ENCODE measurements around the gene RASSF4.

Gene RASSF4

GRCh38 chr10:44965651-44966097, 6.1 kb downstream of the RASSF4 start:
- Histone ChIP-seq H3K4me1 (ENCODE audit: control insufficient read depth, insufficient read depth, low read depth, low read length) (peaks cover 52% of the 10 kb centered on the region), H2BK5ac (ENCODE audit: low read depth, low read length, poor library complexity, severe bottlenecking) (no peak overlapping the region), H2BK120ac (ENCODE audit: low read depth, low read length) (peak overlapping the region; percentile 90), H2AK5ac (ENCODE audit: low read length, severe bottlenecking) (peak overlapping the region; percentile 96), H4K8ac (ENCODE audit: low read length) (peak overlapping the region; percentile 89), H4K91ac (ENCODE audit: low read length) (peak overlapping the region; percentile 92), H2BK15ac (ENCODE audit: low read depth, poor library complexity, severe bottlenecking) (peak overlapping the region; percentile 26), H3K9ac (ENCODE audit: low read length) (no peak overlapping the region), H2AFZ (ENCODE audit: low read depth, low read length) (no peak overlapping the region), H2BK12ac (ENCODE audit: low read length in 2 of 2) (peak overlapping the region; percentile 91 to 92), H3K4ac (ENCODE audit: low read depth in 1 of 2, low read length in 2 of 2) (peak overlapping the region; percentile 12 to 92), H3K79me1 (replicated peaks; ENCODE audit: low read length, poor library complexity, severe bottlenecking) (peaks cover 29% of the 10 kb centered on the region), H3K14ac (ENCODE audit: low read length in 2 of 2) (peak overlapping the region in 1 of 2 experiments; percentile 73), H3K4me3 (ENCODE audit: insufficient read depth in 1 of 2, low read depth in 1 of 2, low read length in 2 of 2) (no peak overlapping the region), H3K36me3 (ENCODE audit: control insufficient read depth in 1 of 2, insufficient read depth in 2 of 2, low read depth in 1 of 2, low read length in 2 of 2) (peaks cover 9 to 13% of the 10 kb centered on the region in 2 experiments), H3K9me3 (ENCODE audit: control insufficient read depth, low read length) (no peaks in the 10 kb centered on the region), H3K18ac (ENCODE audit: low read depth in 1 of 2, low read length in 2 of 2) (peak overlapping the region; percentile 69 to 88), H3K27ac (ENCODE audit: low read length, poor library complexity, severe bottlenecking) (no peak overlapping the region), H3K23ac (ENCODE audit: low read length in 2 of 2) (no peak overlapping the region), H3K4me2 (ENCODE audit: low read length, poor library complexity, severe bottlenecking) (no peak overlapping the region), H3K27me3 (ENCODE audit: control insufficient read depth in 1 of 2, insufficient read depth in 1 of 2, low read length in 2 of 2) (no peaks in the 10 kb centered on the region)
- no peak for DNase-seq
- 75% methylated on average over 6 of the region's 6 CpGs for WGBS

- Histone ChIP-seq H3K27me3 (ENCODE audit: control insufficient read depth in 1 of 2, insufficient read depth in 1 of 2, low read length in 2 of 2) (no peaks in the 10 kb centered on the region), H3K27ac (ENCODE audit: low read length, poor library complexity, severe bottlenecking) (peak overlapping the region; percentile 55), H3K4me2 (ENCODE audit: low read length, poor library complexity, severe bottlenecking) (no peak overlapping the region), H2BK120ac (ENCODE audit: low read depth, low read length) (no peak overlapping the region), H2AFZ (ENCODE audit: low read depth, low read length) (no peak overlapping the region), H4K8ac (ENCODE audit: low read length) (peak overlapping the region; percentile 47), H3K4me3 (ENCODE audit: insufficient read depth in 1 of 2, low read depth in 1 of 2, low read length in 2 of 2) (no peak overlapping the region), H3K9ac (ENCODE audit: low read length) (no peak overlapping the region), H2BK5ac (ENCODE audit: low read depth, low read length, poor library complexity, severe bottlenecking) (no peak overlapping the region), H2BK15ac (ENCODE audit: low read depth, poor library complexity, severe bottlenecking) (no peak overlapping the region), H3K14ac (ENCODE audit: low read length in 2 of 2) (no peak overlapping the region), H2AK5ac (ENCODE audit: low read length, severe bottlenecking) (peak overlapping the region; percentile 96), H4K91ac (ENCODE audit: low read length) (peak overlapping the region; percentile 37), H3K36me3 (ENCODE audit: control insufficient read depth in 1 of 2, insufficient read depth in 2 of 2, low read depth in 1 of 2, low read length in 2 of 2) (peaks cover 15 to 19% of the 10 kb centered on the region in 2 experiments), H3K23ac (ENCODE audit: low read length in 2 of 2) (no peak overlapping the region), H2BK12ac (ENCODE audit: low read length in 2 of 2) (peak overlapping the region in 1 of 2 experiments; percentile 69), H3K79me1 (replicated peaks; ENCODE audit: low read length, poor library complexity, severe bottlenecking) (peaks cover 28% of the 10 kb centered on the region), H3K4me1 (ENCODE audit: control insufficient read depth, insufficient read depth, low read depth, low read length) (peaks cover 49% of the 10 kb centered on the region), H3K4ac (ENCODE audit: low read depth in 1 of 2, low read length in 2 of 2) (peak overlapping the region in 1 of 2 experiments; percentile 33), H3K9me3 (ENCODE audit: control insufficient read depth, low read length) (no peaks in the 10 kb centered on the region), H3K18ac (ENCODE audit: low read depth in 1 of 2, low read length in 2 of 2) (peak overlapping the region; percentile 58 to 64)
- WGBS = 25% methylated on average over 8 of the region's 8 CpGs
- peak; percentile 86 for DNase-seq
Observed at GRCh38 chr10:44966129-44966815, 6.7 kb downstream of the RASSF4 start.

GRCh38 chr10:44966816-44967509, 7.4 kb downstream of the RASSF4 start:
- no peaks in the 10 kb centered on the region for H3K27me3 ChIP-seq (ENCODE audit: control insufficient read depth in 1 of 2, insufficient read depth in 1 of 2, low read length in 2 of 2)
- peak overlapping the region in 1 of 2 experiments; percentile 4 for H3K14ac ChIP-seq (ENCODE audit: low read length in 2 of 2)
- H2AFZ ChIP-seq (ENCODE audit: low read depth, low read length) = no peak overlapping the region
- H3K4ac ChIP-seq (ENCODE audit: low read depth in 1 of 2, low read length in 2 of 2) = peak overlapping the region; percentile 33 to 55
- DNase-seq = peak; percentile 39
- peak overlapping the region; percentile 63 for H2AK5ac ChIP-seq (ENCODE audit: low read length, severe bottlenecking)
- peak overlapping the region; percentile 48 for H4K91ac ChIP-seq (ENCODE audit: low read length)
- H3K23ac ChIP-seq (ENCODE audit: low read length in 2 of 2) = peak overlapping the region in 1 of 2 experiments; percentile 3
- peak overlapping the region; percentile 67 to 80 for H3K18ac ChIP-seq (ENCODE audit: low read depth in 1 of 2, low read length in 2 of 2)
- WGBS = 88% methylated on average over 8 of the region's 8 CpGs
- peak overlapping the region; percentile 26 for H2BK15ac ChIP-seq (ENCODE audit: low read depth, poor library complexity, severe bottlenecking)
- no peaks in the 10 kb centered on the region for H3K9me3 ChIP-seq (ENCODE audit: control insufficient read depth, low read length)
- no peak overlapping the region for H3K4me3 ChIP-seq (ENCODE audit: insufficient read depth in 1 of 2, low read depth in 1 of 2, low read length in 2 of 2)
- peaks cover 46% of the 10 kb centered on the region for H3K4me1 ChIP-seq (ENCODE audit: control insufficient read depth, insufficient read depth, low read depth, low read length)
- peak overlapping the region; percentile 59 for H4K8ac ChIP-seq (ENCODE audit: low read length)
- no peak overlapping the region for H3K9ac ChIP-seq (ENCODE audit: low read length)
- H2BK5ac ChIP-seq (ENCODE audit: low read depth, low read length, poor library complexity, severe bottlenecking) = no peak overlapping the region
- H3K79me1 ChIP-seq (replicated peaks; ENCODE audit: low read length, poor library complexity, severe bottlenecking) = peaks cover 23% of the 10 kb centered on the region
- H3K36me3 ChIP-seq (ENCODE audit: control insufficient read depth in 1 of 2, insufficient read depth in 2 of 2, low read depth in 1 of 2, low read length in 2 of 2) = peaks cover 22 to 26% of the 10 kb centered on the region in 2 experiments
- H3K27ac ChIP-seq (ENCODE audit: low read length, poor library complexity, severe bottlenecking) = peak overlapping the region; percentile 55
- peak overlapping the region; percentile 36 for H2BK120ac ChIP-seq (ENCODE audit: low read depth, low read length)
- no peak overlapping the region for H3K4me2 ChIP-seq (ENCODE audit: low read length, poor library complexity, severe bottlenecking)
- H2BK12ac ChIP-seq (ENCODE audit: low read length in 2 of 2) = peak overlapping the region; percentile 92 to 95

GRCh38 chr10:44967616-44968015, 8.0 kb downstream of the RASSF4 start:
- Histone ChIP-seq H3K27me3 (ENCODE audit: control insufficient read depth in 1 of 2, insufficient read depth in 1 of 2, low read length in 2 of 2) (no peaks in the 10 kb centered on the region), H3K79me1 (replicated peaks; ENCODE audit: low read length, poor library complexity, severe bottlenecking) (peaks cover 23% of the 10 kb centered on the region), H4K8ac (ENCODE audit: low read length) (no peak overlapping the region), H2AK5ac (ENCODE audit: low read length, severe bottlenecking) (peak overlapping the region; percentile 63), H3K18ac (ENCODE audit: low read depth in 1 of 2, low read length in 2 of 2) (peak overlapping the region; percentile 28 to 74), H3K4me3 (ENCODE audit: insufficient read depth in 1 of 2, low read depth in 1 of 2, low read length in 2 of 2) (peak overlapping the region in 1 of 2 experiments; percentile 57), H3K4me2 (ENCODE audit: low read length, poor library complexity, severe bottlenecking) (no peak overlapping the region), H3K36me3 (ENCODE audit: control insufficient read depth in 1 of 2, insufficient read depth in 2 of 2, low read depth in 1 of 2, low read length in 2 of 2) (peaks cover 22 to 33% of the 10 kb centered on the region in 2 experiments), H2AFZ (ENCODE audit: low read depth, low read length) (no peak overlapping the region), H3K9me3 (ENCODE audit: control insufficient read depth, low read length) (no peaks in the 10 kb centered on the region), H3K27ac (ENCODE audit: low read length, poor library complexity, severe bottlenecking) (no peak overlapping the region), H2BK12ac (ENCODE audit: low read length in 2 of 2) (peak overlapping the region in 1 of 2 experiments; percentile 27), H3K4ac (ENCODE audit: low read depth in 1 of 2, low read length in 2 of 2) (peak overlapping the region; percentile 28 to 47), H3K9ac (ENCODE audit: low read length) (peak overlapping the region; percentile 74), H3K14ac (ENCODE audit: low read length in 2 of 2) (no peak overlapping the region), H2BK15ac (ENCODE audit: low read depth, poor library complexity, severe bottlenecking) (peak overlapping the region; percentile 73), H3K23ac (ENCODE audit: low read length in 2 of 2) (no peak overlapping the region), H4K91ac (ENCODE audit: low read length) (peak overlapping the region; percentile 2), H3K4me1 (ENCODE audit: control insufficient read depth, insufficient read depth, low read depth, low read length) (peaks cover 44% of the 10 kb centered on the region), H2BK120ac (ENCODE audit: low read depth, low read length) (peak overlapping the region; percentile 55), H2BK5ac (ENCODE audit: low read depth, low read length, poor library complexity, severe bottlenecking) (no peak overlapping the region)
- WGBS = 88% methylated on average over 2 of the region's 4 CpGs
- no peak for DNase-seq

Measured in mesenchymal stem cell (in vitro differentiated cells and primary cell).